MM.1S (cell line): Measurements from ENCODE around the gene FGF1.
A peak's percentile ranks its signal among the peaks of the same experiment; 100 is the strongest.

Source experiments
- DNase-seq: peaks from one replicate; pipeline ENCODE4 v3.0.0-alpha.2; 2015
- H2AFZ ChIP-seq: fragments of 300-600 bp; sonication (generic); 2 replicates; pipeline ENCODE4 v1.6.0; 2016; ENCODE audit warnings: antibody characterized with exemption, low read length
- H3F3A ChIP-seq: fragments of 300-600 bp; sonication (generic); 2 replicates; pipeline ENCODE4 v1.6.1; 2016; ENCODE audit warnings: mild to moderate bottlenecking, antibody characterized with exemption, low read length, moderate library complexity, mixed read lengths; ENCODE audit not compliant: insufficient read depth
- H3K27ac ChIP-seq: fragments of 300-600 bp; sonication (generic); 2 replicates; pipeline ENCODE4 v1.5.1; 2016; ENCODE audit warnings: mild to moderate bottlenecking, low read length
- H3K27me3 ChIP-seq: fragments of 300-600 bp; sonication (generic); replicated peaks from 2 replicates; pipeline ENCODE4 v1.6.0; 2016; ENCODE audit warnings: low read length; ENCODE audit not compliant: insufficient read depth
- H3K36me3 ChIP-seq: fragments of 300-600 bp; sonication (generic); replicated peaks from 2 replicates; pipeline ENCODE4 v1.6.1; 2016; ENCODE audit warnings: mild to moderate bottlenecking, low read length, mixed read lengths; ENCODE audit not compliant: insufficient read depth
- H3K4me1 ChIP-seq: fragments of 300-600 bp; sonication (generic); 2 replicates; pipeline ENCODE4 v1.6.1; 2016; ENCODE audit warnings: low read length, mixed read lengths
- H3K4me2 ChIP-seq: fragments of 300-600 bp; sonication (generic); 2 replicates; pipeline ENCODE4 v1.6.0; 2016; ENCODE audit warnings: low read depth, low read length
- H3K4me3 ChIP-seq: fragments of 300-600 bp; sonication (generic); 2 replicates; pipeline ENCODE4 v1.5.1; 2016; ENCODE audit warnings: low read length, mixed read lengths
- H3K79me2 ChIP-seq: fragments of 300-600 bp; sonication (generic); 2 replicates; pipeline ENCODE4 v1.6.1; 2016; ENCODE audit warnings: mixed run types, low read length, mixed read lengths
- H3K9ac ChIP-seq: fragments of 300-600 bp; sonication (generic); 2 replicates; pipeline ENCODE4 v1.6.1; 2016; ENCODE audit warnings: low read length, mixed read lengths
- H3K9me2 ChIP-seq: fragments of 300-600 bp; sonication (generic); replicated peaks from 2 replicates; pipeline ENCODE4 v1.6.1; 2016; ENCODE audit warnings: mild to moderate bottlenecking, low read length, mixed read lengths; ENCODE audit not compliant: insufficient read depth
- H3K9me3 ChIP-seq: fragments of 300-600 bp; sonication (generic); replicated peaks from 2 replicates; pipeline ENCODE4 v1.6.1; 2016; ENCODE audit warnings: mild to moderate bottlenecking, low read length, mixed read lengths; ENCODE audit not compliant: insufficient read depth
- H4K20me1 ChIP-seq: fragments of 300-600 bp; sonication (generic); 2 replicates; pipeline ENCODE4 v1.6.1; 2016; ENCODE audit warnings: mild to moderate bottlenecking, low read length, moderate library complexity, mixed read lengths; ENCODE audit not compliant: insufficient read depth
- EZH2 ChIP-seq: fragments of 300-600 bp; sonication (generic); optimal IDR thresholded peaks from 2 replicates; pipeline ENCODE3; 2017; ENCODE audit warnings: low read depth, mild to moderate bottlenecking, antibody characterized with exemption, low read length, mixed read lengths
- EZH2phosphoT487 ChIP-seq: fragments of 300-600 bp; sonication (generic); IDR thresholded peaks from 2 replicates; pipeline ENCODE4 v1.6.1; 2018; ENCODE audit warnings: antibody characterized with exemption, low read length
- TF ChIP-seq, protein P1 (sequence below): fragments of 300-600 bp; sonication (generic); IDR thresholded peaks from 2 replicates; pipeline ENCODE4 v1.5.1; 2016; ENCODE audit warnings: antibody characterized with exemption, low read length, mixed read lengths

FGF1 gene

DNA sequence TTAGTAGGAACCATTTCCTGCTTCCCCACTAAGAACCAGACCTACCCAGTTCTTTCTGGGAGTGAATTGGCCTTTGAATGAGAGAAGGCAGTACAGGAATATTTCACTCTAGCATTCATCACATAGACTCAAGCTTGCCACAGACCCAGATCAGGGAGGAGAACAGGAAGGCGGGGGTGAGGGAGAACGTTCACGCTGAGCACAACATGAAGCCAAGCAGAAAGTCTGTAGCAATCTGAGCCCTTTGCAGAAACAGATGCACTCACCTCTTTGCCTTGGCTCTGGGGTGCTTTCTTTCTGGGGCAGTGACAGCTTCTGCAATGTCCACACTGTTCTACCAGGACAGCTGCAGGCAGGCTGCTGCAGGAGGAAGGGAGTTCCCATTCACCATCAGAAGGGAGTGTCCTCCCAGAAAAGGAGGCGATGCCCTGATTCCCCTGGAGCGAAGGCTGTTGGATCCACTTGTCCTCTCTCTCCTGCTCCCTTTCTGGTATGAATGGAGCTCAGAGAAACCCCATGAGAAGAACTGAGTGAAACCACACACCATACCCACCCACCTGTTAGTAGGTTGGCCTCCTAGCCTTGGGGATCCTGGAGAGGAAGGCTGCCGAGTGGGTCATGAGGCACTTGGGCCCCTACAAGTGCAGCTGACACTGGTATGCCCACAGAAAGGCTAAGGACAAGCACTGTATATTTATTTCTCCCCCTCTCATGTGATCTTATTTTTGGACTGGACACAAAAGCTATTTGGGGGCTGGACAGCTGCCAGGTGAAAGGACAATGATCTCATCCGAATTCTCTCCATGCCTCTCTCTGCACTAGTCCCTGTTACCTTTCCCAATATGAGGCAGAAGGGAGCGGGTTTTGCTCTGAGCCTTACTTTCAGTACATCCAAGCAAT, 11.7 kb upstream of the FGF1 start:
- Histone ChIP-seq H3K9me2 (no peaks in the 10 kb centered on the region), H3K79me2 (no peaks in the 10 kb centered on the region), H3K27ac (no peak overlapping the region), H4K20me1 (no peaks in the 10 kb centered on the region), H3K36me3 (no peaks in the 10 kb centered on the region), H3K9me3 (no peaks in the 10 kb centered on the region), H3K4me3 (no peak overlapping the region), H3F3A (no peaks in the 10 kb centered on the region), H2AFZ (no peak overlapping the region), H3K4me1 (no peaks in the 10 kb centered on the region), H3K9ac (no peak overlapping the region), H3K4me2 (no peak overlapping the region), H3K27me3 (no peaks in the 10 kb centered on the region)
- DNase-seq = no peak
- TF ChIP-seq EZH2phosphoT487 (no peak), EZH2 (no peak)
- TF ChIP-seq, protein P1, sequence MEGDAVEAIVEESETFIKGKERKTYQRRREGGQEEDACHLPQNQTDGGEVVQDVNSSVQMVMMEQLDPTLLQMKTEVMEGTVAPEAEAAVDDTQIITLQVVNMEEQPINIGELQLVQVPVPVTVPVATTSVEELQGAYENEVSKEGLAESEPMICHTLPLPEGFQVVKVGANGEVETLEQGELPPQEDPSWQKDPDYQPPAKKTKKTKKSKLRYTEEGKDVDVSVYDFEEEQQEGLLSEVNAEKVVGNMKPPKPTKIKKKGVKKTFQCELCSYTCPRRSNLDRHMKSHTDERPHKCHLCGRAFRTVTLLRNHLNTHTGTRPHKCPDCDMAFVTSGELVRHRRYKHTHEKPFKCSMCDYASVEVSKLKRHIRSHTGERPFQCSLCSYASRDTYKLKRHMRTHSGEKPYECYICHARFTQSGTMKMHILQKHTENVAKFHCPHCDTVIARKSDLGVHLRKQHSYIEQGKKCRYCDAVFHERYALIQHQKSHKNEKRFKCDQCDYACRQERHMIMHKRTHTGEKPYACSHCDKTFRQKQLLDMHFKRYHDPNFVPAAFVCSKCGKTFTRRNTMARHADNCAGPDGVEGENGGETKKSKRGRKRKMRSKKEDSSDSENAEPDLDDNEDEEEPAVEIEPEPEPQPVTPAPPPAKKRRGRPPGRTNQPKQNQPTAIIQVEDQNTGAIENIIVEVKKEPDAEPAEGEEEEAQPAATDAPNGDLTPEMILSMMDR = no peak

DNA sequence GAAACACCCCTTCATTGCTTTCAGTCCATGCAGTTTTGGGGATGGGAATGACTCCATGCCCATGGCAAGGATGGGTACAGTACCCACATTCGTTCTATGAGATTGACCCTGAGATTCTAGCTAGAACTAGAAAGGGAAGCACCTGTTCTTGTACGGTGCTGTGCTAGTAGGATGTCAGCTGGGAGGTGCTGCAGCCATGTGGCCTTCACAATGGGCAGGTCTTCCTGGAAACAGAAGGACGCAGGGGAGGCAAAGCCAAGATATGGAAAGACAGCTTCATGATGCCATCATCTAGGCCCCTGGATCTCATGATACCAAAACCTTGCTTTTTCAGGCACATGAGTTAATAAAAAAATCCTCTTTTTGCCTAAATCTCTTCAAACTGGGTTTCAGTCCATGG, 10.5 kb upstream of the FGF1 start:
- H3K4me3 ChIP-seq = no peak overlapping the region
- H3K79me2 ChIP-seq = no peaks in the 10 kb centered on the region
- H3K27ac ChIP-seq = no peak overlapping the region
- no peaks in the 10 kb centered on the region for H3K27me3 ChIP-seq
- H3K9me2 ChIP-seq = no peaks in the 10 kb centered on the region
- no peaks in the 10 kb centered on the region for H3K9me3 ChIP-seq
- no peaks in the 10 kb centered on the region for H4K20me1 ChIP-seq
- H3K9ac ChIP-seq = no peak overlapping the region
- no peaks in the 10 kb centered on the region for H3K36me3 ChIP-seq
- H2AFZ ChIP-seq = no peak overlapping the region
- no peaks in the 10 kb centered on the region for H3F3A ChIP-seq
- H3K4me2 ChIP-seq = no peak overlapping the region
- DNase-seq = no peak
- H3K4me1 ChIP-seq = no peaks in the 10 kb centered on the region
- TF ChIP-seq, protein P1 = no peak
- TF ChIP-seq EZH2 (no peak), EZH2phosphoT487 (no peak)

DNA sequence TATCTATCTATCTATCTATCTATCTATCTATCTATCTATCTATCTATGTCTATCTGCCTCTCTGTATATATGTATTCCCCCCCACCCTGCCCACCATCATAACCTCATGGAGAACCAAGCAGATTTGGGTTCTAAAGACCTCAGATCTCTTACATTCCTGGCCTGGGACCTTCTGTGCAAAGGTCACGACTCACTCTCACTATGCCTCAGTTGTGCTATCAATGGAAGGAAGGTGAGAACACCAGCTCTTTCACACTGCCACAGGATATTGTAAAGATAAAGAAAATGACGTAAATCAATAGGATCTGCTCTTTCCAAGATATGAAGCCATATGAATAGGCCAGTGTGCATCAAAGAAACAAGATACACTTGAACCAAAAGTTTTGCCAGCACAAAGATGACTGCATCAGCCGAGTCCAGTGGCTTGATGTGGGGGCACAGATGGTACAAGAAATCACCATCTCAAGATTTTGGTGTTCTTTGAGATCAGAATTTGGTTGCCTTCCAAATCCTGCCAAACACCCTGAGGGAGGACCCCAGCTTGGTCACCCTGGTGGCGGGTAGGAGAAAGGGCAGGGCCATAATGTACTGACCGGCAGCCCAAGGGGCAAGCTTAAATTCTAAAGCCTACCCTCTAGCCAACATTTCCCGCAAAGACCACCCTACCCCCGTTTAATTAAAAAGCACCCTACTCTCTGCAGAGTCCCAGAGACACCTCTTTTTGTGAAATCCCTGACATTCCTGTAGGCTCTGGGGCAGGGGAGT, 8.4 kb upstream of the FGF1 start:
- Histone ChIP-seq H3K36me3 (no peaks in the 10 kb centered on the region), H4K20me1 (no peaks in the 10 kb centered on the region), H3K9me2 (no peaks in the 10 kb centered on the region), H3K9ac (no peak overlapping the region), H3F3A (no peaks in the 10 kb centered on the region), H3K4me1 (no peaks in the 10 kb centered on the region), H3K27me3 (no peaks in the 10 kb centered on the region), H3K79me2 (no peaks in the 10 kb centered on the region), H3K27ac (no peak overlapping the region), H2AFZ (no peak overlapping the region), H3K9me3 (no peaks in the 10 kb centered on the region), H3K4me3 (no peak overlapping the region), H3K4me2 (no peak overlapping the region)
- no peak for TF ChIP-seq EZH2phosphoT487
- TF ChIP-seq, protein P1 = peak; percentile 14
- DNase-seq = no peak
